ENCODE results near the gene CCNF.
"Not testable (repeated sequence)": the region's sequence is repeated elsewhere in the genome, so short reads cannot be mapped to it uniquely, and the experiment has no call there.

Gene CCNF

DNA sequence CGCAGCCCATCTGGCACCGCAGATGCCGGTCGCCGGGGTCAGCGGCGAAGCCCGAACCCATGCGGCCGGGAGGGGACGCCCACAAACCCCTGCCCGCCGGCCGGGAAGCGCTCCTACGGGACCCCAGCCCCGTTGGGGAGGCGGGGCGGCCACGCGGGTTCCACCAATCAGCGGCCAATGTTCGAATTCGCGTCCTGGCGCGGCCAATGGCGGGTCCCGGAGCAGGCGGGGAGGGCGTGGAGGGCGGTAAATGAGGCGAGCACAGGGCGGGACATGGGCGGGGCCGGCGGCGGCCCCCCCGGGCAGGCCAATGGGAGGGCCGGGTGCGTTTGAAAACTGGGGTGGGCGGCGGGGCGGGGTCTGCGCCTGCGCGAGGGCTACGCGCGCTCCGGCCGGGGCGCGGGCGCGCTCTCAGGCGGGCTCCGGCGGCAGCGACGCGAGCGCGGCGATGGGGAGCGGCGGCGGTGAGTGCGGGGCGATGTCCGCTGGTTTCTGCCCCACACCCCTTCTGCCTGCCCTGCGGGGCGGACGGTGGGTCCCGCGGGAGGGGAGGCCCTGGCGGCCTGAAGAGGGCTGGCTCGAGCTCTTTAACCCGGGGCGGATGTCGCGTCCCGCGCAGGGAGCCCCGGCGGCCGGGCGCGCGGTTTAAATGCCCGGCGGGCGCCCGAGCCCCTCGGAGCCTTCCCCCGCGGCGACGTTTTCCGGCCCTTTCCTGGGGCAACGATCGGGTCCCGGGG is at the start of gene CCNF:
CCNF (plus strand) TSS at position 414 of the 737 bp plus-strand sequence; CDS start at position 449, 35 bp downstream.
- peak; percentile 88 to 97 for DNase-seq

GRCh38 chr16:2383501-2383900 is 45.7 kb upstream of the CCNF start:
- no peak for DNase-seq

DNA sequence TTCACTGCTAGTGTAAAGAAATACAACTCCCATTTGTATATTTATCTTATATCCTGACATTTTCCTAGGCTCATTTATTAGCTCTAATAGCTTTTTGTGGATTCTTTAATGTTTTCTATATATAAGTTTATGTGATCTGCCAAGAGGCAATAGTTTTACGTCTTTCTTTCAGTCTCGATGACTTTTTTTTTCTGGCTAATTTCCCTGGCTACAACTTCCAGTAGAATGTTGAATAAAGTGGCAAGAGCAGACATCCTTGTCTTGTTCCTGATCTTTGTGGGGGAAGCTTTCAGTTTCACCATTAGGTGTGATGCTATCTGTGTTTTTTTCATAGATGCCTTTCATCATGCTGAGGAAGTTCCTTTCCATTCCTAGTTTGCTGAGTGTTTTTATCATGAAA is 44.8 kb upstream of the CCNF start:
- no peak for DNase-seq

DNA sequence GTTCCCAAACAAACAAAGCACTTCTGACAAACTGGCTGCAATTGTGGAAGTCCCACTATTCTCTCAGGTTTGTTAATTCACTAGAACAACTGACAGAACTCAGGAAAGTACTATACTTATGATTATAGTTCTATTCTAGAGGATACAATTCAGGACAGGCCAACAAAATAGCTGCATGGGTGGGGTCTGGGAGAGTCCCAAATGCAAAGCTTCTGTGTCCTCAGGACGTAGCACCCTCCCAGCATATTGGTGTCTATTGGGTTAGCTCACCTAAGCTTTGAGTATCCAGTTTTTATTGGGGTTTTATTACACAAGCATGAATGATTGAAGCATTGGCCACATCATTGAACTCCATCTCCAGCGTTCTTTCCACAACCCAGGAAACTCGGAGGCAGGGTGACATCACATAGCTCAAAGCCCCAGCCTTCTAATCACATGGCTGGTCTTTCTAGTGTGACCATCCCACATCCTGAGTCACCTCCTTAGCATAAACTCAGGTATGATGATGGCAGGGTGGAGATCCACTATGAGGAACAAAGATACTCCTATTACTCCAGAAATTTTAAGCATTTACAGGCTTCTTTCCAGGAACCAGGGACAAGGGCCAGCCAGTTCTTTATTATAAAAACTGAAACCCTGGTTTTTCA is 43.9 kb upstream of the CCNF start:
- DNase-seq, result no peak

DNA sequence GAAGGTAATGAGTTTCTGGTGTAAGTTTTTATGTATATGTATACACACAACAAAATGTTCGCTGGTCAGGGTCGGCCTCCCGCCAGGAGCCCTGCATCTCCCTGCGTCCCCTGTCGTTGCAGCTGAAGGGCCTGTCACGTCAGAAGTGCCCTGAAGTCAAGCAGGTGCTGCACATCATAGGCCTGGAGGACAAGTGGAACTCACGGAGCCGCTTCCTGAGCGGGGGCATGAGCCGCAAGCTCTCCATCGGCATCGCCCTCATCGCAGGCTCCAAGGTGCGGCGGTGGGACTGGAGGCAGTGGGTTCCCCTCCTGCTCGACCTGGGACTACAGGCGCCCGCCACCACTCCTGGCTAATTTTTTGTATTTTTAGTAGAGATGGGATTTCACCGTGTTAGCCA is 43.3 kb upstream of the CCNF start:
- DNase-seq, result not testable (repeated sequence)

- DNase-seq, result no peak
These were observed 42.3 kb upstream of the CCNF start for GRCh38 chr16:2386990-2387389.

DNA sequence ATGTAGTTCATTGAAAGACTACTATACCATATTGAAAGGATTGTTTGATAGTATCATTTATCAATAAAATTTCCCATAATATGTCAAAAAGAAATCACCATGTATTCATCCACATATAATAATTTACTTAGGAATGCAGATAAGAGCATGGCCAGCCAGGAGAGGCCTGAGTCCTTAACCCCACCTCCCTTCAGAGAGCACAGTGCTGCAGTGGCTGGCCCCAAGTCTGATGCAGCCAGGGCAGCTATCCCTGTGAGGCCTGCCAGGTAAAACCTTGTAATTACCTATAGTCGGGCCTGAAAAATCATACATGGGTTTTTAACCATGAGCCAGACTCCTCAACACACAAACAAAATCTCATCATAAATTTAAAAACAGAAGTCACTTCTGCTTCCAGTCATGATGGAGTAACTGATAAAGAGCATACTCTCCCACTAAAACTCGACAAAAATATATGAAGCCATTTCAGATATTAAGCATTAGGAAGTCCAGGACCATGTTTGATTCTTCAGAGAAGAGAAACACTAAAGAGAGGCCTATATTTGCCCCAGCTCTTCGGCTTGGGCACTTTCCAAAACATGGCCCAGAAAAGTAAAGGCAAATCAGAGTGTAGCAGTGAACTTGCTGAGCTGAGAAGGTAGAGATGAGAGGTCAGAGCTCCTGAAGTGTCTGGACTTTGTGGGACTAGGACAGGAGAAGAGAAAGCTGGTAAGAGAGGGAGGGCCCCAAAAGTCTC is 40.9 kb upstream of the CCNF start:
- no peak for DNase-seq

DNA sequence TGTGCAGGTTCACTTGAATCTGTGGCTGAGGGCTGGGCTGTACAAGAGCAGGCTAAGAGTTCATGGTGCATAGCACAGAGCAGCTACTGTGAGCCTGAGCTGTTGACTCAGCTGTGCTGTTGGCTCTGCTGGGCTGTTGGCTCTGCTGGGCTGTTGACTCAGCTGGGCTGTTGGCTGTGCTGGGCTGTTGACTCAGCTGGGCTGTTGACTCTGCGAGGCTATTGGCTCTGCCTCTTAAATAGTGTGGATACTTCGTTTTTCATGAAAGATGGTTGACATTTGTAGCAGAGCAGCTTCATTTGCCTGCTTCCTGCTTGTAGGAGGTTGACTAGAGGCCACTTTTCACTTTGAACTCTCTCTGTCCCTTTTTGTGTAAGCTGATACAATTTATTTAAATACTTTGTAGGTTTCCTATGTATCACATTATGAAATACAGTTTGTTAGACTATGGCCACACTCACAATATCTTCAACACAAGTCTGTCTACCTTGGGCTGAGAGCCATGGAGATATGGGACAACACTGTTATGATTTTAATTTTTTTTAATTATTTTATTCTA is 40.3 kb upstream of the CCNF start:
- peak in 1 of 2 experiments; percentile 25 for DNase-seq

- DNase-seq, result no peak
These were observed 37.2 kb upstream of the CCNF start for GRCh38 chr16:2392025-2392424.

GRCh38 chr16:2398520-2398919 is 30.7 kb upstream of the CCNF start:
- DNase-seq, result no peak

DNA sequence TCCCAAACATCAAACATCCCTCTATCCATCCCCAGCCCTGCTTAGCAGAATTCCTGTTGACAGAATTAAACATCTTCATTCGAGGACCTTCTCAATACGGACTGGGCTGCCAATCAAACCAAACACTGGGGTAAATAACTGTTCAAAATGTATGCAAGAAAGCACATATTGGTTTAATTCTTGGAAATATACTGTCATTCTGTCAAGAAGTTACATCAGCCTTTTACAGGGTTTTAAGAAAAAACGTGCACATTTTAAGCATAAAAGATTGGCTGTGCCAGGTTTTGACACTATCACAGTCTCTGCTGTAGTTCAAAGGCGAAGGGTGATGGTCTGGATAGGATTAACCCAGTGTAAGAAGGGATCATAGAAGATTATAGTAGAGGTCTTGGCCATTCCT is 25.1 kb upstream of the CCNF start:
- no peak for DNase-seq

GRCh38 chr16:2415085-2415484 is 14.2 kb upstream of the CCNF start:
- DNase-seq, result no peak

DNA sequence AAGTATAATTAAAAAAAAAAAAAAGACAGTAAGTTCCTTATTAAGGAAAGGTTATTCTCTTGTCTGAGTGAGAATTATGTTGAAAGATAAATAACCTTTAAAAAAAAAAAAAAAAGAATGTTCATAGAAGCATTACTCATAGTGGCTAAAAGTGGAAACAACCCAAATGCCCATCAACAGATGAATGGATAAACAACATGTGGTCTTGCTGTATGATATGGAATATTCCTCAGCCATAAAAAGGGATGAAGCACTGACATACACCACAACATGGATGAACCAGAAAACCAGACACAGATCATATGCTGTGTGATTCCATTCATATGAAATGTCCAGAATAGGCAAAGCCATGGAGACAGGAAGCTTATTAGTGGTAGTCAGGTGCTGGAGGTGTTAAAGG is 9.2 kb upstream of the CCNF start:
- DNase-seq, result no peak

DNA sequence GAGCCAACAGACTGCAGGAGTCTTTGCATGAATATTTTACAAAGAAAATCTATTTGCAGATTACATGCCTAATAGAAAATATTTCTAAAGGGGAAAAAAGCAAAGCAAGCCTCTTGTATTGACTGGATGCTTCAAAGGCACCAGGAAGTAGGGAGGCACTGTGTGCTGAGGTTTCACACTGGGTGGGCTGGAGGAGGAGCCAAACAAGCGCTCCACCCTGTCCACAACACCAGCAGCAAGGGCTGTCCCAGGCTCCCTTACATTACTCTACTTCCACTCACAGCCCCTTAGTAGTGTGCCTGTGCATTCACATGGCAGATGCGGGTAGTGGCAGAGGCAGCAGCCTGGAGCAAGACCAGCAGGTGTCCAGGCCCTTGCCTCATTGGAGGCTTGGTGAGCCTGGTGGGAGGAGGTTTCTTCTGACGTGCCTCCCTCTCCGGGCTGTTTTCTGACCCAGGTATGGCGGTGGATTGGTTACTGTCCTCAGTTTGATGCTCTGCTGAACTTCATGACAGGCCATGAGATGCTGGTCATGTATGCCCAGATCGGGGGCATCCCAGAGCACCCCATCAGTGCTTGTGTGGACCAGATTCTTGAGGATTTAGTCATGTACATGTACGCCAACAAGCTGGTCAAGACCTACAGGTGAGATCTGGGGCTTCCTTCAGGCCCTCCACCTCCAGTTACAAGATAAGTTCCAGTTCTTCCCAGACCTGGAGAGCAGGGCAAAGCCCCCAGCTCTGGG is 7.0 kb upstream of the CCNF start:
- no peak for DNase-seq

DNA sequence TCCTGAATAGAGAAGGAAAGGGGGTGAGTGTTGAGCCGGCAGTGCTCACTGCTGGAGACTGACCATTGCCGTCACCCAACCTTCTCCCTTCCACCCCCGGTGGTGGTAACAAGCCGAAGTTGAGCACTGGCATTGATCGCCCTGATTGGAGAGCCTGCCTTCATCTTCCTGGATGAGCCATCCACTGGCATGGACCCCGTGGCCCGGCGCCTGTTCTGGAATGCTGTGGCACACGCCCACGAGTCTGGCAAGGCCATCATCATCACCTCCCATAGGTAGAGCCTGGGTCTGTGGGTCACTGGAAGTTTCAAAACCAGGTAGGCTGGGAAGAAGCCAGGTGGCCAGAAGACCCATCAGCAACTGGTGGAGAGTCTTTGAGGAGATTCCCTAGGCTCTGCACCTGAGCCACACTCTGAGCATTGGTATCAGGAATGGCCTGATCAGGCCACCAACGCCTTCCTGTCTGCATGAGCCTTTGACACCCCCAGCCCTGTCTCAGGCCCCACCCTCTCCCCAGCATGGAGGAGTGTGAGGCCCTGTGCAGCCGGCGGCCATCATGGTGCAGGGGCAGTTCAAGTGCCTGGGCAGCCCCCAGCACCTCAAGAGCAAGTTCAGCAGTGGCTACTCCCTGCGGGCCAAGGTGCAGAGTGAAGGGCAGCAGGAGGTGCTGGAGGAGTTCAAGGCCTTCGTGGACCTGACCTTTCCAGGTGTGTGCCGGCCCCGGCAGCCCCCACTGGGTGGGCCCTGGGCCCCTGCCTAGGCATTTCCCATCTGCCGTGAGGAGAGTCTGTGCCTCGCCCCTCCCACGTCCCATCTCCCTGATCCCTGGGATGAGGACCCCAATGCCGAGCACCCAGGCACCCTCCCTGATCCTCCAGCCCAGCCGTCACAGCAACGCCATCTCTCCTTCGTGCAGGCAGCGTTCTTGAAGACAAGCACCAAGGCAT is 4.9 kb upstream of the CCNF start:
- DNase-seq, result no peak

DNA sequence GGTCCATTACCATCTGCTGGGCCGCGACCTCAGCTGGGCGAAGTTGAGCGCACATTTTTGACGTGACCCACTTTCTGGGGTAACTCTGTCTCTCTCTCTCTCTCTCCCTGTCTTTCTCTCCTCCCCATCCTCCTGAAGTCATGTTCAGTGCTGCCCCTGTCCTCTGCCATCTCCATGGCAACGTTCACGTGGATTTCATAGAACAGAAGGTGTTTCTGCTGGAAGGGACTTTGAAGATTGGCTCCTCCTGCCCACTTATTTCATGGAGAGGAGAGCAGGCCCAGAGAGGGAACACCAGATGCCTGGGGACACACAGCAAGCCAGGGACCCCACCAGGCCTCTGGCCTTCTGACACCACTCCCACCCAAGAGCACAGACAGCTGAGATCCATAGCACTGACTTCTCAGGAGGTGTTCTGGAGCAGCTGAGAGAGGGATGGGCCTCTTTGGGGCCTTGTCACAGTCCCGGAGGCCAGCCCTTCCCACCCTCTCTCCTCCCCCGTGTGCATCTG is 4.2 kb upstream of the CCNF start:
- DNase-seq, result no peak

- DNase-seq, result no peak
These were observed 3.3 kb upstream of the CCNF start for GRCh38 chr16:2425825-2426430.

DNA sequence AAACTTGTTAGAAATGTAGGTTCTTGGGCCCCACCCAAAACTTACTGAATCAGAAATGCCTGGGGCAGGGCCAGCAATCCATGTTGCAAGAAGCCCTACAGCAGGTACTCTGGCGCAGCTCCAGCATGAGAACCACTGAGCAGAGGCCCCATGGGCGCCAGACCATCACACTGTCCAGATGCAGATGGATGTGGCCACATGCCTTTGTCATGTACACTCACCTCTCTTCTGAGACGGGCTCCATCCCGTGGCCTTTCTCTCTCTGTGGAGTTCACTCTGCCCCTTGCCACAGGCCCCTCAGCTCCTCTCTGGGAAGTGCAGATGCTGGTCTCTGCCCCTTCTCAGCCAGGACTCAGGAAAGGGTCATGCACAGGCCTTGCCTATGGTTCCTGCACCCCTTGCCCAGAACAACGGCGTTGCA is 2.3 kb upstream of the CCNF start:
- peak in 1 of 2 experiments; percentile 7 for DNase-seq

DNA sequence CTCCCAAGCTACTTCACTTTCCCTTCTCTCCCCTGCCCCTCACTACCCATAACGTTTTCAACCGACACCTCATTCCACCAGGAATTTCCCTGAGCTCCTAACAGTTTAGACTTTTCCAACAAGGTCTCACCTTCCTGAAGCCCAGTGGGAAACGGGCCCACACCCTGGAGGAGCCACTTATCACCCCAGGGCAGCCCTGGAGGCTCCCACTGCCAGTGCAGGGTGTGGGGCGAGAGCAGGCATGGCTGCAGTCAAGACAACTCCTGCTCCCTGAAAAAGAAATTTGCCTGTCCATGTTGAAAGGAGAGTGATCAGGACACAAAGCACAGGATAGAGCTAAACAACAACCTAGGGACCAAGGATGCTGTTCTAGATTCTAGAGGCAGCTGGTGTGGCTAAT is 1.7 kb upstream of the CCNF start:
- DNase-seq, result no peak

GRCh38 chr16:2428051-2428783 is 1.0 kb upstream of the CCNF start:
- DNase-seq, result no peak

- DNase-seq, result no peak
These were observed 538 bp upstream of the CCNF start for GRCh38 chr16:2428784-2429033.

Measured in NCI-H446 (cell line).